22Rv1 (cell line): Measurements from ENCODE around the gene SLC12A5.

Experiments used
- H3K27ac ChIP-seq: fragments of 450-650 bp; 2 replicates; pipeline ENCODE4 v1.5.1; 2017
- ZFX ChIP-seq: fragments of 450-650 bp; IDR thresholded peaks from 2 replicates; pipeline ENCODE4 v1.6.1; 2017; ENCODE audit warnings: antibody characterized with exemption, borderline replicate concordance
- TF ChIP-seq, protein P1 (sequence below): fragments of 450-650 bp; IDR thresholded peaks from 2 replicates; pipeline ENCODE4 v1.5.1; 2017; ENCODE audit warnings: mild to moderate bottlenecking

SLC12A5 gene

DNA sequence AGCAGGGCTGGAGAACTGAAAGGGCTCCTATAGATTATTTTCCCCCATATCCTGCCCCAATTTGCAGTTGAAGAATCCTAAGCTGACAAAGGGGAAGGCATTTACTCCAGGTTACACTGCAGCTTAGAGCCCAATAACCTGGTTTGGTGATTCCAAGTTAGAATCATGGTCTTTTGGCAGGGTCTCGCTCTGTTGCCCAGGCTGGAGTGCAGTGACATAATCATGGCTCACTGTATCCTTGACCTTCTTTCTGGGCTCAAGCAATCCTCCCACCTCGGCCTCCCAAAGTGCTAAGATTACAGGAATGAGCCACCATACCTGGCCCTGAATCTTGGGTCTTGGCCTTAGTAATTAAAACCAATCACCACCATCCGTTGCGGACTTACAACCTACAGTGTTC is 21.3 kb upstream of the SLC12A5 start:
- TF ChIP-seq ZFX, result no peak
- TF ChIP-seq, protein P1, sequence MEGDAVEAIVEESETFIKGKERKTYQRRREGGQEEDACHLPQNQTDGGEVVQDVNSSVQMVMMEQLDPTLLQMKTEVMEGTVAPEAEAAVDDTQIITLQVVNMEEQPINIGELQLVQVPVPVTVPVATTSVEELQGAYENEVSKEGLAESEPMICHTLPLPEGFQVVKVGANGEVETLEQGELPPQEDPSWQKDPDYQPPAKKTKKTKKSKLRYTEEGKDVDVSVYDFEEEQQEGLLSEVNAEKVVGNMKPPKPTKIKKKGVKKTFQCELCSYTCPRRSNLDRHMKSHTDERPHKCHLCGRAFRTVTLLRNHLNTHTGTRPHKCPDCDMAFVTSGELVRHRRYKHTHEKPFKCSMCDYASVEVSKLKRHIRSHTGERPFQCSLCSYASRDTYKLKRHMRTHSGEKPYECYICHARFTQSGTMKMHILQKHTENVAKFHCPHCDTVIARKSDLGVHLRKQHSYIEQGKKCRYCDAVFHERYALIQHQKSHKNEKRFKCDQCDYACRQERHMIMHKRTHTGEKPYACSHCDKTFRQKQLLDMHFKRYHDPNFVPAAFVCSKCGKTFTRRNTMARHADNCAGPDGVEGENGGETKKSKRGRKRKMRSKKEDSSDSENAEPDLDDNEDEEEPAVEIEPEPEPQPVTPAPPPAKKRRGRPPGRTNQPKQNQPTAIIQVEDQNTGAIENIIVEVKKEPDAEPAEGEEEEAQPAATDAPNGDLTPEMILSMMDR, result no peak
- no peak overlapping the region for H3K27ac ChIP-seq

DNA sequence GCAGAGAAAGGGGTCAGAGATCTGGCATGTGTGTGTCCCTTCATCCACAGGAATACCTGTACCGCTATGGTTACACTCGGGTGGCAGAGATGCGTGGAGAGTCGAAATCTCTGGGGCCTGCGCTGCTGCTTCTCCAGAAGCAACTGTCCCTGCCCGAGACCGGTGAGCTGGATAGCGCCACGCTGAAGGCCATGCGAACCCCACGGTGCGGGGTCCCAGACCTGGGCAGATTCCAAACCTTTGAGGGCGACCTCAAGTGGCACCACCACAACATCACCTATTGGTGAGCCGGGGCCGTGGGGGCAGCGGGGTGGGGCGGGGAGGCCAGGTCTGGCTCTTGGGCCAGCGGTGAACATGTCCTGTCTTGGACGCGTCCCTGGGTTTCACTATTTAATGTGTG is 19.2 kb upstream of the SLC12A5 start:
- no peak overlapping the region for H3K27ac ChIP-seq

DNA sequence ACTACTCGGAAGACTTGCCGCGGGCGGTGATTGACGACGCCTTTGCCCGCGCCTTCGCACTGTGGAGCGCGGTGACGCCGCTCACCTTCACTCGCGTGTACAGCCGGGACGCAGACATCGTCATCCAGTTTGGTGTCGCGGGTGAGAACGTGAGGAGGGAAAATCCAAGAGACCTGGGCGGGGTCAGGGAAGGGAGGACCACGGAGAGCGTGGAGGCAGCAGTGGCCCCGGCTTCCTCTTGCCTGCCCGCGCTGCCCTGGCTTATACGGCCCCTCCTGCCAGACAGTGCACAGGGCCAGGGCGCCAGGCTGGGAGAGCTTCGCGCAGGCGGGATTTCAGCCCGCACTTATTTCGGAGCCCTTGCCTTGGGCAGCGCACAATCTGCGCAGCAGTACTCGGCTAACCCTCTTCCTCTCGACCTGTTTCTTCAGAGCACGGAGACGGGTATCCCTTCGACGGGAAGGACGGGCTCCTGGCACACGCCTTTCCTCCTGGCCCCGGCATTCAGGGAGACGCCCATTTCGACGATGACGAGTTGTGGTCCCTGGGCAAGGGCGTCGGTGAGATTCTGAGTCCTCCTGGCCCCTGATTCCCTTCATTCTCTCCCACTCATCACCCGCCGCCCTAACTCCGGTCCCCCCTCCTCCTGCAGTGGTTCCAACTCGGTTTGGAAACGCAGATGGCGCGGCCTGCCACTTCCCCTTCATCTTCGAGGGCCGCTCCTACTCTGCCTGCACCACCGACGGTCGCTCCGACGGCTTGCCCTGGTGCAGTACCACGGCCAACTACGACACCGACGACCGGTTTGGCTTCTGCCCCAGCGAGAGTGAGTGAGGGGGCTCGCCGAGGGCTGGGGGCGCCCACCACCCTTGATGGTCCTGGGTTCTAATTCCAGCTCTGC is 18.3 kb upstream of the SLC12A5 start:
- TF ChIP-seq, protein P1, result no peak
- no peak for TF ChIP-seq ZFX

More for the DNA sequence above, 19.2 kb upstream of the SLC12A5 start:
- TF ChIP-seq ZFX, result no peak
- TF ChIP-seq, protein P1, result no peak

DNA sequence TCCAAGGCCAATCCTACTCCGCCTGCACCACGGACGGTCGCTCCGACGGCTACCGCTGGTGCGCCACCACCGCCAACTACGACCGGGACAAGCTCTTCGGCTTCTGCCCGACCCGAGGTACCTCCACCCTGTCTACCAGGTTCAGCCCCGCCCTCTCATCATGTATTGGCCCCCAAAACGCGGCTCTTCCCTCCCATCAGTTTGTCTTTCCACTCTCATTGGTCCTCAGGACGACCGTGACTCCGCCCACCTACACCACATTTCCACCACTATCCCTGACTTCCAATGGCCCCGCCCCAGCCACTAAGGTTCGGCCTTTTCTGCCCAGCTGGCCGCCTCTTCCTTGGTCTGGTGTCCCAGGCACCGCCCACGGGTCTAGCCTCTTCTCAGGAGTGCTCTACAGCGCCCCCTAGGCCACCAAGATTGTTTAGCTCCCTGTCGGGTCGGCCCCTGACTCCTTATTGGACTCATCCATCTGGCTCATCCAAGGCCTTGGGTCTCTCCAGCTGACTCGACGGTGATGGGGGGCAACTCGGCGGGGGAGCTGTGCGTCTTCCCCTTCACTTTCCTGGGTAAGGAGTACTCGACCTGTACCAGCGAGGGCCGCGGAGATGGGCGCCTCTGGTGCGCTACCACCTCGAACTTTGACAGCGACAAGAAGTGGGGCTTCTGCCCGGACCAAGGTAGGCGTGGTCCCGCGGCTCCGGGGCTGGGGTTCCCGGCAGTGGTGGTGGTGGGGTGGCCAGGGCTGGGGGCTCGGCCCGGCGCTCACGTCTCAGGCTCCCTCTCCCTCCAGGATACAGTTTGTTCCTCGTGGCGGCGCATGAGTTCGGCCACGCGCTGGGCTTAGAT is 17.2 kb upstream of the SLC12A5 start:
- H3K27ac ChIP-seq, result no peak overlapping the region
- no peak for TF ChIP-seq ZFX
- TF ChIP-seq, protein P1, result peak; percentile 96

More for the DNA sequence above, 18.3 kb upstream of the SLC12A5 start:
- H3K27ac ChIP-seq, result no peak overlapping the region

DNA sequence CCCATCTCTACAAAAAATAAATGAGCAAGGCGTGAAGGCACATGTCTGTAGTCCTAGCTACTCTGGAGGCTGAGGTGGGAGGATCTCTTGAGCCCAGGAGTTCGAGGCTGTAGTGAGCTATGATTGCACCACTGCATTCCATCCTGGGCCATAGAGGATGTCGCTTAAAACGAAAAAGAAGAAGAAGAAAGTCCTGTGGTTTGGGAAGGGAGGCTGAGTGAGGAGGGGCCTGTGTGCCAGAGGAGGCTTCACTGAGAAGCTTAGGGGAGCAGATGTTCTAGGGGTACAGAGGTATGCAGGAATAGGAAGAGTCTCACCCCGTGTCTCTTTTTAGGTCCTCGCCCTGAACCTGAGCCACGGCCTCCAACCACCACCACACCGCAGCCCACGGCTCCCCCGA is 16.1 kb upstream of the SLC12A5 start:
- TF ChIP-seq, protein P1, result no peak
- no peak for TF ChIP-seq ZFX
- H3K27ac ChIP-seq, result no peak overlapping the region

DNA sequence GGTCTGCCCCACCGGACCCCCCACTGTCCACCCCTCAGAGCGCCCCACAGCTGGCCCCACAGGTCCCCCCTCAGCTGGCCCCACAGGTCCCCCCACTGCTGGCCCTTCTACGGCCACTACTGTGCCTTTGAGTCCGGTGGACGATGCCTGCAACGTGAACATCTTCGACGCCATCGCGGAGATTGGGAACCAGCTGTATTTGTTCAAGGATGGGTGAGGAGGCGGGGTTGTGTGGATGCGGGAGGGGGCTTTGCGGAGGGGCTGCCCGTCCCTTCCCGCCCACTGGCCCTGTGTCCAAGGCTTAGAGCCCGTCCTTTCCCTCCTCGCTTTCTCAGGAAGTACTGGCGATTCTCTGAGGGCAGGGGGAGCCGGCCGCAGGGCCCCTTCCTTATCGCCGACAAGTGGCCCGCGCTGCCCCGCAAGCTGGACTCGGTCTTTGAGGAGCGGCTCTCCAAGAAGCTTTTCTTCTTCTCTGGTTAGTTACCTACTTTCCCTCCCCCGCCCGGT is 15.6 kb upstream of the SLC12A5 start:
- no peak overlapping the region for H3K27ac ChIP-seq
- TF ChIP-seq ZFX, result no peak
- TF ChIP-seq, protein P1, result no peak
